ENCODE measurements around the gene ELK4. TPM values are rescaled to one million over a fixed set of nuclear protein-coding genes. Genes with fewer than 3 reads are reported as not detected.

ELK4 gene
- total RNA-seq, 1 donor from 2014 or later: 27.6 TPM

- DNase-seq (ENCODE audit: extremely low spot score, unreplicated experiment): no peak
- peaks cover 16% of the 10 kb centered on the region for H3K27me3 Mint-ChIP-seq
- H3K4me1 Mint-ChIP-seq (ENCODE audit: unreplicated experiment): peaks cover 17% of the 10 kb centered on the region
- H3K27ac Mint-ChIP-seq: peak overlapping the region; percentile 26
- H3K36me3 Mint-ChIP-seq: no peaks in the 10 kb centered on the region
- H3K9me3 Mint-ChIP-seq: no peaks in the 10 kb centered on the region
- peak; percentile 1 for TF ChIP-seq CTCF (conservative IDR thresholded peaks at IDR 0.05)
- H3K4me3 Mint-ChIP-seq: no peak overlapping the region
These were observed 46.5 kb downstream of the ELK4 start for GRCh38 chr1:205585169-205585834.

GRCh38 chr1:205584732-205585131 is 47.1 kb downstream of the ELK4 start:
- no peak for DNase-seq (ENCODE audit: extremely low spot score, unreplicated experiment)
- peaks cover 17% of the 10 kb centered on the region for H3K4me1 Mint-ChIP-seq (ENCODE audit: unreplicated experiment)
- TF ChIP-seq CTCF (conservative IDR thresholded peaks at IDR 0.05): peak; percentile 62
- H3K4me3 Mint-ChIP-seq: no peak overlapping the region
- H3K9me3 Mint-ChIP-seq: no peaks in the 10 kb centered on the region
- H3K27ac Mint-ChIP-seq: peak overlapping the region; percentile 26
- H3K36me3 Mint-ChIP-seq: no peaks in the 10 kb centered on the region
- H3K27me3 Mint-ChIP-seq: peaks cover 11% of the 10 kb centered on the region

- H3K27ac Mint-ChIP-seq: no peak overlapping the region
- DNase-seq (ENCODE audit: extremely low spot score, unreplicated experiment): no peak
- TF ChIP-seq CTCF (conservative IDR thresholded peaks at IDR 0.05): no peak
- peaks cover 17% of the 10 kb centered on the region for H3K4me1 Mint-ChIP-seq (ENCODE audit: unreplicated experiment)
- no peaks in the 10 kb centered on the region for H3K36me3 Mint-ChIP-seq
- no peaks in the 10 kb centered on the region for H3K9me3 Mint-ChIP-seq
- peaks cover 20% of the 10 kb centered on the region for H3K27me3 Mint-ChIP-seq
- H3K4me3 Mint-ChIP-seq: no peak overlapping the region
These were observed 48.2 kb downstream of the ELK4 start for GRCh38 chr1:205583461-205584130.

- Mint-ChIP-seq H3K27me3 (peaks cover 26% of the 10 kb centered on the region), H3K36me3 (no peaks in the 10 kb centered on the region), H3K4me1 (ENCODE audit: unreplicated experiment) (peaks cover 18% of the 10 kb centered on the region), H3K9me3 (no peaks in the 10 kb centered on the region), H3K27ac (peak overlapping the region; percentile 41), H3K4me3 (no peak overlapping the region)
- no peak for TF ChIP-seq CTCF (conservative IDR thresholded peaks at IDR 0.05)
- no peak for DNase-seq (ENCODE audit: extremely low spot score, unreplicated experiment)
These were observed 49.1 kb downstream of the ELK4 start for GRCh38 chr1:205582471-205583291.

- Mint-ChIP-seq H3K27me3 (peaks cover 27% of the 10 kb centered on the region), H3K9me3 (no peaks in the 10 kb centered on the region), H3K4me3 (no peak overlapping the region), H3K36me3 (no peaks in the 10 kb centered on the region), H3K4me1 (ENCODE audit: unreplicated experiment) (peaks cover 17% of the 10 kb centered on the region), H3K27ac (peak overlapping the region; percentile 41)
- no peak for TF ChIP-seq CTCF (conservative IDR thresholded peaks at IDR 0.05)
- no peak for DNase-seq (ENCODE audit: extremely low spot score, unreplicated experiment)
These were observed 49.8 kb downstream of the ELK4 start for GRCh38 chr1:205582046-205582445.

Data from type B pancreatic cell (in vitro differentiated cells).